CD14-positive monocyte (primary cell): ENCODE measurements around the gene ALOX5. TPM values are rescaled to one million over a fixed set of nuclear protein-coding genes. Genes with fewer than 3 reads are reported as not detected.
"Not testable (repeated sequence)": the region's sequence is repeated elsewhere in the genome, so short reads cannot be mapped to it uniquely, and the experiment has no call there.

Experiments used
- DNase-seq, 3 donors: peaks; one replicate each; pipeline ENCODE4 v3.0.0-alpha.2; 2011 to 2022
- H2AFZ ChIP-seq: 2 replicates; pipeline ENCODE4 v1.6.0; 2012; ENCODE audit warnings: mild to moderate bottlenecking, low read depth, low read length, inconsistent platforms; ENCODE audit not compliant: insufficient read depth, poor library complexity, severe bottlenecking
- H3K27ac ChIP-seq, 2 donors: 1 replicate in 1 of 2; 2 replicates in 1 of 2; pipeline ENCODE4 v1.5.1; 2012 to 2013; ENCODE audit warnings: low read length in 2 of 2, control low read depth in 1 of 2, inconsistent platforms in 1 of 2, low read depth in 1 of 2, mild to moderate bottlenecking in 1 of 2
- H3K27me3 ChIP-seq, 2 donors: one replicate each; pipeline versions ENCODE4 v1.6.0 to v1.6.1; 2011 to 2013; ENCODE audit warnings: low read length in 2 of 2; ENCODE audit not compliant: control insufficient read depth in 2 of 2, insufficient read depth in 2 of 2
- H3K36me3 ChIP-seq, 2 donors: replicated peaks in 1 of 2; 1 replicate in 1 of 2; 2 replicates in 1 of 2; pipeline versions ENCODE4 v1.5.1 to v1.6.1; 2012 to 2013; ENCODE audit warnings: low read length in 2 of 2, control low read depth in 1 of 2, inconsistent platforms in 1 of 2, mild to moderate bottlenecking in 1 of 2; ENCODE audit not compliant: insufficient read depth in 2 of 2, control insufficient read depth in 1 of 2
- H3K4me1 ChIP-seq, 2 donors: 1 replicate in 1 of 2; 2 replicates in 1 of 2; pipeline versions ENCODE4 v1.5.1 to v1.6.1; 2012 to 2013; ENCODE audit warnings: low read length in 2 of 2, control low read depth in 1 of 2, inconsistent platforms in 1 of 2, mild to moderate bottlenecking in 1 of 2, moderate library complexity in 1 of 2; ENCODE audit not compliant: insufficient read depth in 2 of 2, control insufficient read depth in 1 of 2
- H3K4me2 ChIP-seq: replicated peaks from 2 replicates; pipeline ENCODE3; 2012; ENCODE audit warnings: low read length, moderate library complexity, mild to moderate bottlenecking; ENCODE audit not compliant: poor library complexity, severe bottlenecking; ENCODE audit errors: extremely low read depth
- H3K4me3 ChIP-seq, 3 experiments: fragments of 200-600 bp in 1 of 3; sonication (generic) in 1 of 3; replicated peaks in 1 of 3; 1 replicate in 2 of 3; 2 replicates in 1 of 3; pipeline ENCODE4 v1.5.1; 2011 to 2013; ENCODE audit warnings: low read length in 3 of 3, mild to moderate bottlenecking in 3 of 3, control low read depth in 2 of 3, low read depth in 2 of 3, inconsistent platforms in 1 of 3, moderate library complexity in 1 of 3
- H3K79me2 ChIP-seq: 2 replicates; pipeline ENCODE4 v1.6.0; 2012; ENCODE audit warnings: mild to moderate bottlenecking, control low read depth, inconsistent platforms, low read length, moderate library complexity; ENCODE audit not compliant: insufficient read depth
- H3K9ac ChIP-seq: 2 replicates; pipeline ENCODE4 v1.6.0; 2017; ENCODE audit warnings: low read length, mild to moderate bottlenecking; ENCODE audit not compliant: insufficient read depth, poor library complexity, severe bottlenecking
- H3K9me3 ChIP-seq, 2 donors: replicated peaks in 1 of 2; 1 replicate in 1 of 2; 2 replicates in 1 of 2; pipeline versions ENCODE4 v1.5.1 to v1.6.1; 2012 to 2013; ENCODE audit warnings: low read length in 2 of 2, control low read depth in 1 of 2; ENCODE audit not compliant: control insufficient read depth in 1 of 2, insufficient read depth in 1 of 2
- H4K20me1 ChIP-seq: 2 replicates; pipeline ENCODE4 v1.6.0; 2012; ENCODE audit warnings: mild to moderate bottlenecking, low read length, control low read depth, moderate library complexity; ENCODE audit not compliant: insufficient read depth
- H3K27ac Mint-ChIP-seq, 7 donors: one replicate each; pipeline ENCODE4 v1.8.0; 2020; ENCODE audit warnings: mild to moderate bottlenecking in 7 of 7, mixed read lengths in 7 of 7, moderate library complexity in 6 of 7, inconsistent platforms in 2 of 7
- H3K27me3 Mint-ChIP-seq, 3 donors: one replicate each; pipeline ENCODE4 v1.8.0; 2021 to 2022; ENCODE audit warnings: low read depth in 3 of 3, mild to moderate bottlenecking in 3 of 3, mixed read lengths in 3 of 3, moderate library complexity in 3 of 3, inconsistent platforms in 1 of 3
- H3K36me3 Mint-ChIP-seq, 2 donors: one replicate each; pipeline ENCODE4 v1.8.0; 2020; ENCODE audit warnings: mixed read lengths in 2 of 2, inconsistent platforms in 1 of 2, mild to moderate bottlenecking in 1 of 2
- H3K4me1 Mint-ChIP-seq: one replicate; pipeline ENCODE4 v1.8.0; 2020; ENCODE audit warnings: mild to moderate bottlenecking, mixed read lengths
- H3K4me3 Mint-ChIP-seq, 2 donors: one replicate each; pipeline ENCODE4 v1.8.0; 2020; ENCODE audit warnings: mild to moderate bottlenecking in 2 of 2, mixed read lengths in 2 of 2, moderate library complexity in 1 of 2
- H3K9me3 Mint-ChIP-seq, 7 donors: one replicate each; pipeline ENCODE4 v1.8.0; 2020 to 2022; ENCODE audit warnings: mixed read lengths in 7 of 7, mild to moderate bottlenecking in 6 of 7, moderate library complexity in 6 of 7, inconsistent platforms in 2 of 7
- CTCF ChIP-seq: fragments of 200-600 bp; IDR thresholded peaks from one replicate; pipeline ENCODE4 v1.8.0; 2022; ENCODE audit warnings: antibody characterized with exemption, mild to moderate bottlenecking
- WGBS: methylation state at CpG from one replicate; pipeline ENCODE4 v1.1.5; 2013; ENCODE audit warnings: missing lambda C conversion rate; ENCODE audit not compliant: insufficient coverage; 5-methylcytosine and 5-hydroxymethylcytosine counted together
- intact Hi-C, 2 donors: fragments of 100-400 bp; cut with micrococcal nuclease; formaldehyde crosslinking; loops; one replicate each; pipeline versions ENCODE4 v1.15.0 to v1.15.1; 2023
- polyA plus RNA-seq, 3 donors: library from polyadenylated mRNA; depleted of rRNA in 1 of 3; unstranded in 2 of 3; stranded (reverse) in 1 of 3; fragments of 300-500 nt in 2 of 3; fragments of >200 nt in 1 of 3; fragmentation: Illumina TruSeq in 2 of 3; gene quantifications; 1 replicate in 2 of 3; 2 replicates in 1 of 3; pipeline ENCODE4 v1.2.3, GENCODE V29; 2012 to 2021

The ALOX5 gene
- polyA plus RNA-seq, 3 donors = 223 to 918 (median 272) TPM

GRCh38 chr10:45407542-45407941 is 33.5 kb downstream of the ALOX5 start:
- Mint-ChIP-seq H3K4me1 (peaks cover 69% of the 10 kb centered on the region), H3K4me3 (no peak overlapping the region), H3K36me3 (peaks cover 68 to 76% of the 10 kb centered on the region in 2 donors), H3K9me3 (peaks cover 0 to 2% (median 0%) of the 10 kb centered on the region in 7 donors), H3K27ac (peak overlapping the region in 1 of 7 donors; percentile 1), H3K27me3 (no peaks in the 10 kb centered on the region)
- H3K36me3 ChIP-seq = peaks cover 19 to 43% of the 10 kb centered on the region in 2 donors
- H3K27me3 ChIP-seq = no peaks in the 10 kb centered on the region
- H3K27ac ChIP-seq = no peak overlapping the region
- no peaks in the 10 kb centered on the region for H3K9me3 ChIP-seq
- H3K4me1 ChIP-seq = peaks cover 44 to 46% of the 10 kb centered on the region in 2 donors
- WGBS = no CpG with 5 or more reads among the region's 2 CpGs
- H3K4me3 ChIP-seq = no peak overlapping the region
- H3K79me2 ChIP-seq = peaks cover 34% of the 10 kb centered on the region
- no peak overlapping the region for H3K9ac ChIP-seq
- DNase-seq = peak in 1 of 3 donors; percentile 0
- no peak for TF ChIP-seq CTCF
- intact Hi-C loops = loop anchor here (5.0 kb wide), 2 partner anchors 35 to 55 kb away; partner anchors contain the start of gene ALOX5 (in 1 of the 2)
- no peak overlapping the region for H2AFZ ChIP-seq
- peaks cover 91% of the 10 kb centered on the region for H4K20me1 ChIP-seq
- H3K4me2 ChIP-seq = no peak overlapping the region

- H3K4me1 Mint-ChIP-seq = peaks cover 58% of the 10 kb centered on the region
- no peak overlapping the region for H3K4me3 Mint-ChIP-seq
- Histone ChIP-seq H2AFZ (no peak overlapping the region), H3K27me3 (no peaks in the 10 kb centered on the region), H3K4me2 (no peak overlapping the region), H3K27ac (peak overlapping the region in 1 of 2 donors; percentile 48), H3K4me3 (no peak overlapping the region), H3K36me3 (peaks cover 16 to 41% of the 10 kb centered on the region in 2 donors), H4K20me1 (peaks cover 86% of the 10 kb centered on the region), H3K9me3 (no peaks in the 10 kb centered on the region), H3K9ac (no peak overlapping the region), H3K4me1 (peaks cover 33 to 36% of the 10 kb centered on the region in 2 donors), H3K79me2 (peaks cover 34% of the 10 kb centered on the region)
- peak in 1 of 3 donors; percentile 31 for DNase-seq
- no peaks in the 10 kb centered on the region for H3K27me3 Mint-ChIP-seq
- 50% methylated on average over 2 of the region's 5 CpGs for WGBS
- H3K36me3 Mint-ChIP-seq = peaks cover 70 to 79% of the 10 kb centered on the region in 2 donors
- peak overlapping the region in 3 of 7 donors; percentile 58 to 77 (median 68) for H3K27ac Mint-ChIP-seq
- intact Hi-C loops = loop anchor here (5.0 kb wide), 2 partner anchors 36 to 54 kb away; partner anchors contain the start of gene ALOX5 (in 1 of the 2)
- peaks cover 0 to 3% (median 0%) of the 10 kb centered on the region in 7 donors for H3K9me3 Mint-ChIP-seq
- TF ChIP-seq CTCF = no peak
These were observed 34.7 kb downstream of the ALOX5 start for GRCh38 chr10:45408421-45409319.

GRCh38 chr10:45409347-45409746 is 35.3 kb downstream of the ALOX5 start:
- not testable (repeated sequence) for H3K9me3 ChIP-seq, H3K9me3 Mint-ChIP-seq, H3K27me3 ChIP-seq, H3K4me3 Mint-ChIP-seq, DNase-seq, H3K27me3 Mint-ChIP-seq, H3K4me2 ChIP-seq, H3K4me3 ChIP-seq, H2AFZ ChIP-seq, H3K9ac ChIP-seq
- H3K4me1 Mint-ChIP-seq = peaks cover 52% of the 10 kb centered on the region
- Histone ChIP-seq H3K27ac (peak overlapping the region in 1 of 2 donors; percentile 48), H3K36me3 (peaks cover 16 to 41% of the 10 kb centered on the region in 2 donors), H3K4me1 (peaks cover 27 to 30% of the 10 kb centered on the region in 2 donors), H3K79me2 (peaks cover 34% of the 10 kb centered on the region), H4K20me1 (peaks cover 80% of the 10 kb centered on the region)
- H3K27ac Mint-ChIP-seq = peak overlapping the region in 6 of 7 donors; percentile 21 to 77 (median 52)
- intact Hi-C loops = loop anchor here (5.0 kb wide), 2 partner anchors 37 to 53 kb away; partner anchors contain the start of gene ALOX5 (in 1 of the 2)
- peaks cover 75 to 83% of the 10 kb centered on the region in 2 donors for H3K36me3 Mint-ChIP-seq
